Right lobe of liver (tissue), 4 donors: ENCODE results near the gene CCSAP.

Source experiments
- POLR2A ChIP-seq: fragments of 450-650 bp; IDR thresholded peaks from one replicate; pipeline ENCODE4 v1.6.1; 2017; ENCODE audit warnings: antibody characterized with exemption, mild to moderate bottlenecking
- TF ChIP-seq, protein P1 (sequence below), 4 donors: fragments of 200-600 bp in 3 of 4; fragments of 450-650 bp in 1 of 4; IDR thresholded peaks; one replicate each; pipeline versions ENCODE4 v1.5.1 to v1.8.0; 2016 to 2022; ENCODE audit warnings: antibody characterized with exemption in 4 of 4, mild to moderate bottlenecking in 2 of 4
- donor health status: DM: no; HTN: no; CAD: no.
- donor health status: DM: no; HTN: no; CAD: no.
- donor health status: DM: no; HTN: yes; CAD: no.

DNA sequence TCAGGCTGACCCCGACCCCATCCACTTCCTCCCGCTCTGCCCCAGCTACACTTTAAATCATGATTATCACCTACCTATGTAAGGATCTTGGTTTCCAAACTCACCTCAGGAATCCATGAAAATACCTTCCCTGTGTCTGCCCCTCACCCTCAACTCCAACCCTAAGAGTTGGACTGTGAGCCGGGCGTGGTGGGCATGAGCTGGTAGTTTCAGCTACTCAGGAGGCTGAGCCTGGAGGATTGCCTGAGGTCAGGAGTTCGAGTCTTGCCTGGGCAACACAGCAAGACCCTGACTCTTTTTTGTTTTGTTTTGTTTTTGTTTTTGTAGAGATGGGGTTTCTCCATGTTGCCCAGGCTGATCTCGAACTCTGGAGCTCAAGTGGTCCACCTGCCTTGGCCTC, 30.5 kb upstream of the CCSAP start:
- TF ChIP-seq, protein P1, sequence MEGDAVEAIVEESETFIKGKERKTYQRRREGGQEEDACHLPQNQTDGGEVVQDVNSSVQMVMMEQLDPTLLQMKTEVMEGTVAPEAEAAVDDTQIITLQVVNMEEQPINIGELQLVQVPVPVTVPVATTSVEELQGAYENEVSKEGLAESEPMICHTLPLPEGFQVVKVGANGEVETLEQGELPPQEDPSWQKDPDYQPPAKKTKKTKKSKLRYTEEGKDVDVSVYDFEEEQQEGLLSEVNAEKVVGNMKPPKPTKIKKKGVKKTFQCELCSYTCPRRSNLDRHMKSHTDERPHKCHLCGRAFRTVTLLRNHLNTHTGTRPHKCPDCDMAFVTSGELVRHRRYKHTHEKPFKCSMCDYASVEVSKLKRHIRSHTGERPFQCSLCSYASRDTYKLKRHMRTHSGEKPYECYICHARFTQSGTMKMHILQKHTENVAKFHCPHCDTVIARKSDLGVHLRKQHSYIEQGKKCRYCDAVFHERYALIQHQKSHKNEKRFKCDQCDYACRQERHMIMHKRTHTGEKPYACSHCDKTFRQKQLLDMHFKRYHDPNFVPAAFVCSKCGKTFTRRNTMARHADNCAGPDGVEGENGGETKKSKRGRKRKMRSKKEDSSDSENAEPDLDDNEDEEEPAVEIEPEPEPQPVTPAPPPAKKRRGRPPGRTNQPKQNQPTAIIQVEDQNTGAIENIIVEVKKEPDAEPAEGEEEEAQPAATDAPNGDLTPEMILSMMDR (IDR thresholded peaks at IDR 0.05) = no peak
- no peak for TF ChIP-seq POLR2A
